Fibroblast of the aortic adventitia (primary cell): Measurements from ENCODE around the gene CENPN. TPM values are rescaled to one million over a fixed set of nuclear protein-coding genes. Genes with fewer than 3 reads are reported as not detected.
A peak's percentile ranks its signal among the peaks of the same experiment; 100 is the strongest.

Experiments used
- DNase-seq: peaks from one replicate; pipeline ENCODE4 v3.0.0-alpha.2; 2010; ENCODE audit warnings: low read depth
- H3K4me3 ChIP-seq: 2 replicates; pipeline ENCODE4 v1.5.1; 2011; ENCODE audit warnings: low read depth, mild to moderate bottlenecking, control low read depth, low read length, moderate library complexity
- total RNA-seq: library from RNA; depleted of rRNA; stranded (reverse); fragments of >200 nt; gene quantifications from 2 replicates; pipeline ENCODE4 v1.2.3, GENCODE V29; 2012; ENCODE audit warnings: low replicate concordance
- TF ChIP-seq, protein P1 (sequence below): IDR thresholded peaks from 2 replicates; pipeline ENCODE4 v1.5.1; 2011; ENCODE audit warnings: mild to moderate bottlenecking, low read length, control low read depth, inconsistent platforms; ENCODE audit not compliant: insufficient read depth

Gene CENPN
- total RNA-seq, 1 donor, result 65.5 TPM

DNA sequence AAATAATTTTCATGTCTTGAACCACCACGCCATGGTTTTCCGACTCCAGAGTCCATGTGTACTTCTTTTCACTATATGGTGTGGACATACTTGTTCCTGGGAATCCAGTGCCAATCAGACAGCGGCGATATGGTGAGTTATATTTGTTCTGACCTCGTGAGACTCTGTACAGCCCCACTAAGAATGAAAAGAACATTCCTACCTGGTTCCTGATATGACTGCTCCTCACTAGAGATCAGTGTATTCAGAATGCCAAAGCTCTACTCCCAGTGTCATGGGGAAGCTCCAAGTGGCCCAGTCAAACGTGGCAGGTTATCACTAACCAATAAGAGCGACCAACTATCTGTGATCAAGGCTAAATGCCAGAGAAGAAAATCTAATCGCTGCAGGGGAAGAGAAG lies 64.0 kb downstream of the CENPN start:
- TF ChIP-seq, protein P1, sequence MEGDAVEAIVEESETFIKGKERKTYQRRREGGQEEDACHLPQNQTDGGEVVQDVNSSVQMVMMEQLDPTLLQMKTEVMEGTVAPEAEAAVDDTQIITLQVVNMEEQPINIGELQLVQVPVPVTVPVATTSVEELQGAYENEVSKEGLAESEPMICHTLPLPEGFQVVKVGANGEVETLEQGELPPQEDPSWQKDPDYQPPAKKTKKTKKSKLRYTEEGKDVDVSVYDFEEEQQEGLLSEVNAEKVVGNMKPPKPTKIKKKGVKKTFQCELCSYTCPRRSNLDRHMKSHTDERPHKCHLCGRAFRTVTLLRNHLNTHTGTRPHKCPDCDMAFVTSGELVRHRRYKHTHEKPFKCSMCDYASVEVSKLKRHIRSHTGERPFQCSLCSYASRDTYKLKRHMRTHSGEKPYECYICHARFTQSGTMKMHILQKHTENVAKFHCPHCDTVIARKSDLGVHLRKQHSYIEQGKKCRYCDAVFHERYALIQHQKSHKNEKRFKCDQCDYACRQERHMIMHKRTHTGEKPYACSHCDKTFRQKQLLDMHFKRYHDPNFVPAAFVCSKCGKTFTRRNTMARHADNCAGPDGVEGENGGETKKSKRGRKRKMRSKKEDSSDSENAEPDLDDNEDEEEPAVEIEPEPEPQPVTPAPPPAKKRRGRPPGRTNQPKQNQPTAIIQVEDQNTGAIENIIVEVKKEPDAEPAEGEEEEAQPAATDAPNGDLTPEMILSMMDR, result no peak
- no peak overlapping the region for H3K4me3 ChIP-seq
- DNase-seq, result no peak

DNA sequence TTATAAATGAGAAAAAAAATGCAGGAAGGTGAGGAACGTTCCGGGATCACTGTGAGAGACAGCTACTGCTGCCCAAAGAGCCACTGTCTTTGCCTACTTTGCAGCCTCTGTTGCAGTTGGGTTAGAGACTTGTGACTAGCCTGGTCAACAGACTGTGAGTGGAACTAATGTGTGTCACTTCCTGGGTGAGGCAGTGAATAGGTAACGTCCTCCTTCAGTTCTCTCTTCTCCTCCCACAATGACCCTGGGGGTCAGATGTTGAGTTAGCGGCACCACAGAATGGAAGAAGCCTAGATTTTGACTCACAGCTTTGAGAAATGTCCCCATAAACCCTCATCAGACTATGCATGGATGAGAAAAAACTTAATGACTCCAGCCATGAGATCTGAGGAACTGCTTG lies 64.8 kb downstream of the CENPN start:
- H3K4me3 ChIP-seq, result no peak overlapping the region
- DNase-seq, result no peak
- TF ChIP-seq, protein P1, result no peak

- H3K4me3 ChIP-seq, result no peak overlapping the region
- DNase-seq, result no peak
- TF ChIP-seq, protein P1, result no peak
Observed at GRCh38 chr16:81073560-81074330, 66.7 kb downstream of the CENPN start.

GRCh38 chr16:81076566-81077075 lies 69.6 kb downstream of the CENPN start:
- peak; percentile 81 for DNase-seq
- peak overlapping the region; percentile 91 for H3K4me3 ChIP-seq
- TF ChIP-seq, protein P1, result no peak

- TF ChIP-seq, protein P1, result no peak
- H3K4me3 ChIP-seq, result peak within 1 kb of the TSS; percentile 91
- DNase-seq, result peak; percentile 93
Observed at GRCh38 chr16:81077076-81077940, 70.3 kb downstream of the CENPN start, which contains the start of gene C16orf46. Gene C16orf46 (minus strand): TSS chr16:81077238. CDS start chr16:81063955, 13,283 bp downstream.

- TF ChIP-seq, protein P1, result no peak
- no peak for DNase-seq
- no peak overlapping the region for H3K4me3 ChIP-seq
Observed at GRCh38 chr16:81080233-81080632, 73.2 kb downstream of the CENPN start.
